Suprapubic skin (tissue), 4 donors: ENCODE results near the gene ATP8B3. TPM values are rescaled to one million over a fixed set of nuclear protein-coding genes. Genes with fewer than 3 reads are reported as not detected.

Experiments
- DNase-seq, 2 donors: peaks; one replicate each; pipeline ENCODE4 v3.0.0-alpha.2; 2019; ENCODE audit warnings: low spot score in 2 of 2
- H3K27ac ChIP-seq: fragments of 200-600 bp; sonication (generic); one replicate; pipeline ENCODE4 v1.5.1; 2019
- H3K27me3 ChIP-seq: fragments of 200-600 bp; sonication (generic); one replicate; pipeline ENCODE4 v1.5.1; 2019
- H3K36me3 ChIP-seq: fragments of 200-600 bp; sonication (generic); one replicate; pipeline ENCODE4 v1.5.1; 2019
- H3K4me1 ChIP-seq: fragments of 200-600 bp; sonication (generic); one replicate; pipeline ENCODE4 v1.5.1; 2019
- H3K4me3 ChIP-seq: fragments of 200-600 bp; sonication (generic); one replicate; pipeline ENCODE4 v1.5.1; 2019; ENCODE audit warnings: mild to moderate bottlenecking
- H3K9me3 ChIP-seq: fragments of 200-600 bp; sonication (generic); one replicate; pipeline ENCODE4 v1.5.1; 2019
- EP300 ChIP-seq: sonication (generic); formaldehyde crosslinking; IDR thresholded peaks from one replicate; pipeline ENCODE4 v1.6.1; 2017; ENCODE audit warnings: antibody characterized with exemption
- POLR2A ChIP-seq, 2 donors: fragments of 450-650 bp; IDR thresholded peaks; one replicate each; pipeline ENCODE4 v1.6.1; 2017; ENCODE audit warnings: antibody characterized with exemption in 2 of 2, mild to moderate bottlenecking in 2 of 2, moderate library complexity in 2 of 2
- POLR2AphosphoS5 ChIP-seq, 3 donors: sonication (generic); formaldehyde crosslinking; IDR thresholded peaks; one replicate each; pipeline ENCODE4 v1.6.1; 2017; ENCODE audit warnings: antibody characterized with exemption in 3 of 3
- WGBS: methylation state at CpG from one replicate; pipeline ENCODE4 v1.1.5; 2018; 5-methylcytosine and 5-hydroxymethylcytosine counted together
- total RNA-seq, 4 donors: library from RNA; depleted of rRNA; stranded (reverse); fragments of >200 nt; gene quantifications; one replicate each; pipeline ENCODE4 v1.1.0, GENCODE V29; 2016
- TF ChIP-seq, protein P1 (sequence below), 2 donors: fragments of 200-600 bp in 1 of 2; fragments of 450-650 bp in 1 of 2; sonication (generic) in 1 of 2; IDR thresholded peaks; one replicate each; pipeline ENCODE4 v1.5.1; 2016 to 2019; ENCODE audit warnings: antibody characterized with exemption in 2 of 2, mild to moderate bottlenecking in 1 of 2, moderate library complexity in 1 of 2

ATP8B3 gene
- total RNA-seq, 4 donors from 2014 or later = 1.5 to 3.8 (median 1.8) TPM

DNA sequence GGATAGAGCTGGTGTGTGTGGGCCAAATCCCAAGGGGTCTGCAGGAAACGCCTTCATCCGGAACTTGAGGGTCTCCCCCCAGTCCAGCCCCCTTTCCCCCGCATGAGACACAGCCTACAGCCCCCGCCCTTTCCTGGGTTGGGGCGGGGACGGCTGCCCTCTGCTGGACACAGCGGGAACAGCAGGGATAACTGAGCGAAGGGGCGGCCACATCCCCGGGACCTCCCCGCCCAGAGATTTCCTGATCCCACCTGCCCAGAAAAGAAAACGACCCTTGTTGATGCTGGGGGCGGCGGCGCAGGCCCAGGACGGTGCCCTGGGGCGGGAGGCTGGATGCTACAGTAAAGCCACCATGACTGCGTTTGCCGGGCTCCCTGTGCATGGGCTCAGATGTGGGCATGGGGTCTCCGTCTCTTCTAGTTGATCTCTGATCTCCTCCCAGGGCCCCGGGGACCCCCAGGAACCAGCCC lies 44.6 kb downstream of the ATP8B3 start:
- WGBS = no CpG with 5 or more reads among the region's 21 CpGs

DNA sequence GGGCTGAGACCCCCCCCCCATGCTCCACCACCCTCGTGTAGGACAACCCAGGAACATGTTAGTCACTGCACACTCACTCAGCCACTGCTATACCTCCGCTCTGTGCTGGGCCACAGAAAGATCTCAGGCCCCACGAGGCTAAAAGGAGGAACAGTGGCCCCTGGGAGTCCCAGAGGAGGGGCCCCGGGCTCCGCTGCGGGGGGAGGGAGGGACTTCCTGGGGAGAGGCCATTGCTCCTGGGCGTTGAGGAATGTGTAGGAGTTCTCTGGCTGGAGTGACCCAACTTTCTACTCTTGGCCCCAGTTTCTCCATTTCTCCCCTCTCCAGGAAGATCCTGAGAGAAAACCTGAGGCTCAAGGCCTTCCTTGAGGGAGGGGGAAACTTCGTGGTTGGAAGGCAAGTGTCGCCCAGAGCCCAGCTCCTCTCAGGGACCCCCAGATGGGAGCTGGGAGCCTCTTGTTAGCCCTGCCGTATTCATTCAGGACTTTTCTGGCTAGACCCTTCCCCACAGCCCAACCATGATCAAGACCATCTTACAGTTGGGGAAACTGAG lies 45.2 kb downstream of the ATP8B3 start:
- DNase-seq = no peak
- TF ChIP-seq POLR2AphosphoS5 (IDR thresholded peaks at IDR 0.05) (no peak), POLR2A (IDR thresholded peaks at IDR 0.05) (no peak), EP300 (no peak)
- TF ChIP-seq, protein P1, sequence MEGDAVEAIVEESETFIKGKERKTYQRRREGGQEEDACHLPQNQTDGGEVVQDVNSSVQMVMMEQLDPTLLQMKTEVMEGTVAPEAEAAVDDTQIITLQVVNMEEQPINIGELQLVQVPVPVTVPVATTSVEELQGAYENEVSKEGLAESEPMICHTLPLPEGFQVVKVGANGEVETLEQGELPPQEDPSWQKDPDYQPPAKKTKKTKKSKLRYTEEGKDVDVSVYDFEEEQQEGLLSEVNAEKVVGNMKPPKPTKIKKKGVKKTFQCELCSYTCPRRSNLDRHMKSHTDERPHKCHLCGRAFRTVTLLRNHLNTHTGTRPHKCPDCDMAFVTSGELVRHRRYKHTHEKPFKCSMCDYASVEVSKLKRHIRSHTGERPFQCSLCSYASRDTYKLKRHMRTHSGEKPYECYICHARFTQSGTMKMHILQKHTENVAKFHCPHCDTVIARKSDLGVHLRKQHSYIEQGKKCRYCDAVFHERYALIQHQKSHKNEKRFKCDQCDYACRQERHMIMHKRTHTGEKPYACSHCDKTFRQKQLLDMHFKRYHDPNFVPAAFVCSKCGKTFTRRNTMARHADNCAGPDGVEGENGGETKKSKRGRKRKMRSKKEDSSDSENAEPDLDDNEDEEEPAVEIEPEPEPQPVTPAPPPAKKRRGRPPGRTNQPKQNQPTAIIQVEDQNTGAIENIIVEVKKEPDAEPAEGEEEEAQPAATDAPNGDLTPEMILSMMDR (IDR thresholded peaks at IDR 0.05) = no peak
- peaks cover 5% of the 10 kb centered on the region for H3K9me3 ChIP-seq
- peaks cover 97% of the 10 kb centered on the region for H3K27me3 ChIP-seq
- H3K4me1 ChIP-seq = no peaks in the 10 kb centered on the region
- H3K4me3 ChIP-seq = no peak overlapping the region
- WGBS = 21% methylated on average over 5 of the region's 10 CpGs
- no peak overlapping the region for H3K27ac ChIP-seq
- H3K36me3 ChIP-seq = no peaks in the 10 kb centered on the region

More for the DNA sequence above, 44.6 kb downstream of the ATP8B3 start:
- Histone ChIP-seq H3K9me3 (peaks cover 5% of the 10 kb centered on the region), H3K4me1 (no peaks in the 10 kb centered on the region), H3K27ac (no peak overlapping the region), H3K4me3 (no peak overlapping the region), H3K36me3 (no peaks in the 10 kb centered on the region), H3K27me3 (peaks cover 95% of the 10 kb centered on the region)
- TF ChIP-seq POLR2A (IDR thresholded peaks at IDR 0.05) = no peak
- TF ChIP-seq, protein P1 (IDR thresholded peaks at IDR 0.05) = peak; percentile 91 to 97
- no peak for DNase-seq

DNA sequence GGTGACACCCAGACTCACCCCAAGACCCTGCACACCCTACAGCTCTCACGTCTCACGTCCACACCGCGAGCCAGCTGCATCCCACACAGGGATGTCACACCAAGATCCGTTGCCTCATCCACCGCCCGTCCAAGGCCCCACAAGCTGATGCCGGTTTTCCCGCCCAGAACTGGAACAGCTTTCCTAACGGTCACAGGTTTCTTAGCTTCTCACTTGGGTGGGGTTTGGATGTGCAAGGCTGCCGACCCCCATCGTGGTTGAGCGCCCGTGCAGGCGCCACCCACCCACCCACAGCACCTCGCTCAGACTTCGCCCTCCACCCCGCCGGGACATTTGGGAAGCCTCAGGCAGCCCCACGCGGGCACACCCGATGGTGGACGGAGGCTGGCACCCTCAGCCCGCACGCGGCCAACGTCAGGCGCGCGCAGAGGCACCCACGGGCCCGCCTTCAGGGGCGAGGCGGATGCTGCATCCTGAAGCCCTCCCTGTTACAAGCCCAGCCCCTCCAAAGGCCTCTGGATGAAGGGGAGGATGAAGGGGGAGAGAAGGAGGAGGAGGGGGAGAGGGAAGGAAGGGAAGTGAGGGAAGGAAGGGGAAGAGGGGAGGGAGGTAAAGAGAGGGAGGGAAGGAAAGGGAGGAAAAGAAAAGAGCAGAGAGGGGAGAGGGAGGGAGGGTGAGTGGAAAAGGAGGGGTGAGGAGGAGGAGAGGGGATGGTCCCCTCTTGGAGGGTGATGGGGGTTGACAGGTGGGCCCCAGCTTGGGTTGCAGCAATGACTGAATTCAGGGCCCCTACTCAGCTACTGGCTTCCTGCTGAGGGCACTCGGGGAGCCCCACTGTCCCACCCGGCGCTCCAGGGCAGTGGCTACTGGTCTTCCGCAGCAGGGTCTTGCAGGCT lies 45.9 kb downstream of the ATP8B3 start:
- H3K27me3 ChIP-seq = peaks cover 98% of the 10 kb centered on the region
- H3K36me3 ChIP-seq = no peaks in the 10 kb centered on the region
- TF ChIP-seq, protein P1 (IDR thresholded peaks at IDR 0.05) = no peak
- TF ChIP-seq EP300 (no peak), POLR2A (IDR thresholded peaks at IDR 0.05) (no peak), POLR2AphosphoS5 (IDR thresholded peaks at IDR 0.05) (no peak)
- H3K9me3 ChIP-seq = peaks cover 3% of the 10 kb centered on the region
- no peak overlapping the region for H3K27ac ChIP-seq
- no peak overlapping the region for H3K4me3 ChIP-seq
- H3K4me1 ChIP-seq = no peaks in the 10 kb centered on the region
- WGBS = 6% methylated on average over 29 of the region's 38 CpGs
- DNase-seq = no peak

DNA sequence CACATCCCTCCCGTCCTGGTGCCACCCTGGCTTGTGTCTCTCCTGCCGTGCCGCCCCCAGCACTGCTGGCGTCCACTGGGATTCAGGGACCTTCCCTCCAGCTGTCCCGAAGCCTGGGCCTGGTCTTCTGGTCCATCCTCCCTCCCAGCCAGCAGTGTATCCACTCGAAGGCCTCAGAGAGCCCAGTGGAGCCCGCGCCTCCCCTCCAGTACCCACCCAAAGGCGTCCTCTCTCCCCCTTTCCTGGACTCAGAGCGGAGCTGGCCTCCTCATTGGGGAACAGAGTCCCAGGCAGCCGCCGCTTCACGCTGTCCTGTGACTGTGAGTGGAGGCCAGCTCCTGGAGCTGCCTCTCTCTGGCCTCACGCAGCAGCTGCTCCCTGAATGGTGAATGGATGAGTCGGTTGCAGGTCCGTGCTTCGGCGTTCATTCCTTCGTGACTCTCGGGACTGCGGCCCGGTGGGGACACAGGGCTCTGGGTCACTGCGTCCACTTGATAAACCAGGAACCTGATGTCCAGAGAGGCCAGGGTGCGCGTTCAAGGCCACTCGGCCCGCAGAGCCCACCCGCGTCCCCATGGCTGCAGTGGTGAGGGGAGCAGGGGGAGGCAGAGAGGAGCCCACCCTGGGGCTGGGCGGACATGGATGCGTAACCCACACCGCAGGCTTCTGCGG lies 46.7 kb downstream of the ATP8B3 start:
- H3K4me1 ChIP-seq = no peaks in the 10 kb centered on the region
- no peak for DNase-seq
- no peaks in the 10 kb centered on the region for H3K36me3 ChIP-seq
- H3K27me3 ChIP-seq = peaks cover 100% of the 10 kb centered on the region
- TF ChIP-seq POLR2A (IDR thresholded peaks at IDR 0.05) (no peak), EP300 (no peak), POLR2AphosphoS5 (IDR thresholded peaks at IDR 0.05) (no peak)
- TF ChIP-seq, protein P1 (IDR thresholded peaks at IDR 0.05) = no peak
- no peak overlapping the region for H3K27ac ChIP-seq
- no peaks in the 10 kb centered on the region for H3K9me3 ChIP-seq
- WGBS = 5% methylated on average over 11 of the region's 33 CpGs
- no peak overlapping the region for H3K4me3 ChIP-seq

DNA sequence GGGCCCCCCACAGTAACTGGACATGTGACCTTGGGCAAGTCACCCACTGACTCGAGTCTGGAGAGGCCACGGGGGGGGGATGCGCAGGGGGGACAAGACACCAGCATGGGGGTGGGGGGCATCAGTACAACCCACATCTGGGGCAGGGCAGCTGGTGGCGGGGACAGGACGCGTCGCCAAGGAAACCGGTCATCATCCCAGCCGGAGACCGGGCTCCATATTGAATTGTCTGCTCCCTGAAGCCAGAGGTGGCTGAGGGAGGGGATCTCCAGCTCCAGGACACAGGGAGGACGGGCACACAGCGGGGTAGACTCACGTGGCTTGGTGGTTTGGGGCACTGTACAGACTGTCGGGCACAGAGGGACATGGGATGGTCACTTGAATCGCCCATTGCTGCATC lies 47.3 kb downstream of the ATP8B3 start:
- DNase-seq = no peak
- Histone ChIP-seq H3K4me3 (no peak overlapping the region), H3K36me3 (no peaks in the 10 kb centered on the region), H3K27me3 (peaks cover 100% of the 10 kb centered on the region), H3K4me1 (no peaks in the 10 kb centered on the region), H3K27ac (no peak overlapping the region), H3K9me3 (no peaks in the 10 kb centered on the region)
- TF ChIP-seq, protein P1 (IDR thresholded peaks at IDR 0.05) = no peak
- TF ChIP-seq EP300 (no peak), POLR2AphosphoS5 (IDR thresholded peaks at IDR 0.05) (no peak), POLR2A (IDR thresholded peaks at IDR 0.05) (no peak)
- 12% methylated on average over 7 of the region's 15 CpGs for WGBS
